SHP77 treated with DMSO at 0.1 percent for 48 hours (cell line): ENCODE data around the gene SEMA3G.

ENCODE experiments used
- DNase-seq: peaks from one replicate; lab custom pipeline; 2025; lab: John Stamatoyannopoulos, UW

The SEMA3G gene

DNA sequence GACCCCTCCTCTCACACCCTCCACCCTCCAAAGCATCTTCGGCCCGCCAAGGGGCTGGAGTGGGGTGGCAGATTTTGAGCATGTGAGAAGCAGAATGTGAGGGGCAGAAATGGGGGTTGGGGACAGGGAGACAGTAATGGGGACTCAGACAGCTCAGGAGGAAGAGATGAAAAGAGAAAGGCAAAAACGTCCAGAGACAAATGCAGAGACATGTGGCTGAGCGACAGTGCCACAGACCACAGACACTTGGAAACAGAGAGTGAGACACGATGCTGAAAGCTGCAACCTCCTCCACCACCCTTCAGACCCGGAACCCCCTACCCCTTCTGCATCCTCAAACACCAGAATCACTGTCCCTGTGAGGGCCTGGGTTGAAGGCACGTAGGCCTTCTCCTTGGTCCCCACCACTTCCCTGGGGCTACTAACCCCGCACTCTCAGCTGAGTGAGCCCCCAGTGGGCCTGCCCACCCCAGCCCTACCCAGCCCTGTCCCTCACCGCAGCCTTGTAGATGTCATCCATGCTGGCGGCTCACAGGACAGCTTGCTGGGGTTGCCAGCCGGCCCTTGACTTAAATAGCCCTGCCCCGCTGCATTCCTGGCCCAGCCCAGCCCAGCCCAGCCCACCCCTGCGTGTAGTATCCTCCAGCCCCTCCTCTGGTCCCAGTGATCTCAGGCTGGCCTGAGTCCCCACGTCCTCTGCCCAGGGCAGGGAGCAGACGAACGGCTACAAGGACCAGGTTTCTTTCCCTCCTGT lies 8.8 kb upstream of the SEMA3G start, which contains the start of gene TNNC1:
Gene TNNC1, minus strand, starts transcription at position 546 of the 754 bp plus-strand sequence. Its CDS starts 26 bp downstream, at position 520.
- DNase-seq: no peak

DNA sequence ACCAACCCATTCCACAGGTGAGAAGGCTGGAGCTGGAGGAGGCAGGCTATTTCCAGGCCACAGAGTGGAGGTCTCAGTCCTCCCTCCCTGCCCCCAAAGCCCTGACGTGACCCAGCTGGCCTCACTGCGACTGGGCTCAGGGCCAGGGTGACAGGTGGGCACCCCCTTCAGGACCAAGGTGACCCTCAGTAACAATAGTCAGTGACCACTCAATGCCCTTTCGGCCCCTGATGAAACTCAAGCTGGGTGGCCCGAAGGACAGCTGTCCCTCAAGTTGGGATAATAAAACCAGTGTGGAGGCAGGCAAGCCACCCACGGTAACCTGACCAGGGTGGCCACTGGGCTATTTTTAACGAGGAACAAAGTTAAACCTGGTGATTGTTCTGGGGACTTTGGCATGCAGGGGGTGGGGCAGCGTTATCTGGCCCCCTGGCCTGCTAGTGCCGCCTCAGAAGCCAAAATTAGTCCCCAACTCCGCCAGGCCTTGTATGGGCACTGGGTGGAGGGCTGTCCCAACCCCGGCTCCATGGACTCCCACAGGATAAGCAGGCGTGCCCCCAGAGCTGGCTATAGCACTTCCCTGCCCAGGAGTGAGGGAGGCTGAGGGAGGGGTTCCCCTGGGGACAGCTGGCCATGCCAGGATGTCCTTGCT lies 7.8 kb upstream of the SEMA3G start:
- no peak for DNase-seq

GRCh38 chr3:52452126-52452525 lies 7.2 kb upstream of the SEMA3G start:
- DNase-seq: no peak

- DNase-seq: no peak
These were observed 6.6 kb upstream of the SEMA3G start for GRCh38 chr3:52451237-52452083.

GRCh38 chr3:52450489-52451236 lies 5.8 kb upstream of the SEMA3G start:
- DNase-seq: no peak

DNA sequence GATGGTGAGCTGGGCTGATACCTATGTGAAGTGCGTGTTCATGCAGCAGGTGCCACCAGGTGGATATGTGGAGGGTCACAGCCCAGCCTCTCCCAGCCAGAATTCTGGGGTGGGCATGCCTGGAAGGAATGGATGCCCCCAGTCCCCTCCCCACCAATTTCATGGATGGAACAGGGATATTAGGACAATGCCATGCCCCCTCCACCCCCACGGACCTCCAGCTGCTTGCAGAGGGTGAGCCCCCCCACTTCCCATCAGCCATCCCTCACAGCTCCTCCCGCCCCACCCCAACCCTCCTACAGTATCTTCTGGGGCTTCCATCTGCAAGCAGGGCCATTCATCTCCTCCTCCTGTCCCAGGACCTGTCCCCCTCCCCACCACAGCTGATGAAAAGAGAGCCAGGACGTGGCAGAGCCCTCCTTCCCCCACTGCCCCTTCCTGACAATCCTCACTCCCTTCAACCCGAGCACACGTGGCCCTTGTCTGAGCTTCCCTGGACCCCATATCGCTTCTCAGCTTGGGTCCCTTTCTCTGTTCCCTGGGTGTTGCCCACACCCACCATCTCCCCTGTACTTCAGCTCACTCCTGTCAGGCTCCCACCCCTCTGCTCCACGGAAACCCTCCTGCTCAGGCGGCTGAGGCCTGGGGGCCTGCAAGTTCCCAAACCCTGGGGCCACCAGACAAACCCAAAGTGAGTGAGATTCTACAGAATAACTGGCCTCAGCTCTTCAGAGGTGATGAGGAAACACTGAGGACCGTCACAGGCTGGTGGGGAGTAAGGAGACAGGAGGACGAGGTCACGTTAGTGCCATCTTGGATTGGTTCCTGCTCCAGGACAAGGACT lies 2.8 kb upstream of the SEMA3G start:
- no peak for DNase-seq

- peak; percentile 11 for DNase-seq
These were observed 2.0 kb upstream of the SEMA3G start for GRCh38 chr3:52446631-52447511.

DNA sequence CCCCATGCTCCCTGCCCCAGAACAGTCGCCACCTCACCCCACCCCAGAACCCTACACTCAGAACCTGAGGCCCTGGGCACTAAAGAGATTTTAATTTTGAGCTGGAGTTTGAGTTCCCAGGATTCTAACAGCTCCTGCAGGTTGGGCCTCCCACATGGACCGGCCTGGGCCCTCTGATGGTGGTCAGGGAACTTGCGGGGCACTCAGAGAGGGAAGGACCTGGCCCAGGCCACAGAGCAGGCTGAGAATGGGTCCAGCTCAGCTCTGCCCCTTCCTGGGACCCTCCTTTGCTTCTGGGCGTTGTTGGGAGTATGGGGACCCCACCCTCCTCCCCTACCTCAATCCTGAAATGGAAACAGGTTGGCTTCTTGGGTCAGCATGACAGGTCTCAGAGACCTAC lies 1.1 kb upstream of the SEMA3G start:
- DNase-seq: no peak

- no peak for DNase-seq
These were observed 864 bp downstream of the SEMA3G start for GRCh38 chr3:52443791-52444687.

- DNase-seq: no peak
These were observed 1.7 kb downstream of the SEMA3G start for GRCh38 chr3:52443268-52443610.

DNA sequence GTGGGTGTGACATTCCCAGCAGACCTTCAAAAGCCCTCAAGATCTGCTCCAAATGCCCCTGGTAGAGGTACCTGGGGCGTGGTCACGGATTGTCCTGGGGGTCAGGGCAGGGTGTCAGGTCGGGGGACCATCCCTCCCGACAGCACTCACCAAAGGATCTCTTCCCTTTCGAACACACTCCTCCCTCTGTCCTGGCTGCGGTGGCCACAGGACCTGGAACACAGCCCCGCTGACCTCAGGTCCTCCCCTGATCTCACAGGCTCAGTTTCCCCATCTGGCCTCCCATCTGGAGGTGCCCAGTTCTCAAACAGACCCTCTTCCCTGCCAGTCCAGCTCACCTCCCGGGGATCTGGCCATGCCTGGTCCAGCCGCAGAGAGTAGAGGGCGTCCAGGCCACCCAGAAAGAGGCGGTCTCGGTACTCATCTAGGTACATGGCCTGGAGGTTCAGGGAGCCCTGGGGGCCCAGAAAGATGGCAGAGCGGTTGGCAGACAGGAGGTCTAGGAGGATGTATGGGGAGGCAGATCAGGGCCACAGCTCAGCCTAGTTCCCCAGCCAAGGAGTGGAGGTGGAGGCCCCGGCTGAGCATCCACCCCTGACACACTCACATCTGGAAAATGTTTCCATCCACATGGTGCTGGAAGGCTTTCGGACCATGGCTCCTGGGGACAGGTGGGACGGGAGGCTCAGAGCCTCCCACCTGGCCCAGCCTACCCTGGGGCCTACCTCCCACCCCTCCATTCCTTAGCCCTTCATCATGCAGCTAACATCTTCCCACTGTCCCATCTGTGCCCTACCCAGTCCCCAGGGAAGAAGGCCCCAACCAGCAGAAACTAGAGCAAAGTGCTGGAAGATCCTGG lies 2.3 kb downstream of the SEMA3G start:
- no peak for DNase-seq

GRCh38 chr3:52441772-52442332 lies 3.1 kb downstream of the SEMA3G start:
- DNase-seq: no peak

GRCh38 chr3:52441091-52441771 lies 3.7 kb downstream of the SEMA3G start:
- no peak for DNase-seq

DNA sequence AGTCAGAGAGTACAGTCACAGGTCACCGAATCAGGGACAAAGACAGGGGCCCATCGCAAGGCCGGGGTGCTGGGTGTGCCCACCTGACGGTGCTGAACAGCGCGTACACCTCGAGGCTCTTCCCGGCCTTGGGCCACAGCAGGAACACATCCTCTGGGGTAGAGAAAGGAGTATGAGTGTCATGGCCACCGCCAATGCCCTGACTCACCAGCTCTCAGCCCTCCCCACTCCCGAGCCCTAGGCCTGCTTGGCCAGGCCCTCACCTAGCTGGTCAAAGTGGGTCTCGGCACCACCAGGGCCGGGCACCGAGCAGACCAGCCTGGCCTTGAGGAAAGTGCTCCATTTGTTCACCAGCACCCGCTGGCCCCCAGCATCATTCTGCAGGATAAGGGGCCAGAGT lies 4.2 kb downstream of the SEMA3G start:
- DNase-seq: no peak

DNA sequence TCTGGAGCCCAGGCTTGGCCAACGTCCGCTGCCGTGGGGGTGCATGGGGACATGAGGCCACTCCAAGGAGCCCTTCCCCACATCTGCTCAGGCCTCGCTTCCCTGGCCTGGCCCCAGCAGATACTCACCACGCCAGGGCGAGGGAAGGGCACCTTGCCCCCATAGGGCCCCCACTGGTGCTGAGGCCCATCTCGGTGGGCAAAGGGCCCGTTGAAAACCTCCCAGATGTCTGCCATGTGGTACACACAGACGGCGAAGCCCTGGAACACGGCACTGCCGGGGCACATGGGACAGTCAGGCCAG lies 4.7 kb downstream of the SEMA3G start:
- no peak for DNase-seq

DNA sequence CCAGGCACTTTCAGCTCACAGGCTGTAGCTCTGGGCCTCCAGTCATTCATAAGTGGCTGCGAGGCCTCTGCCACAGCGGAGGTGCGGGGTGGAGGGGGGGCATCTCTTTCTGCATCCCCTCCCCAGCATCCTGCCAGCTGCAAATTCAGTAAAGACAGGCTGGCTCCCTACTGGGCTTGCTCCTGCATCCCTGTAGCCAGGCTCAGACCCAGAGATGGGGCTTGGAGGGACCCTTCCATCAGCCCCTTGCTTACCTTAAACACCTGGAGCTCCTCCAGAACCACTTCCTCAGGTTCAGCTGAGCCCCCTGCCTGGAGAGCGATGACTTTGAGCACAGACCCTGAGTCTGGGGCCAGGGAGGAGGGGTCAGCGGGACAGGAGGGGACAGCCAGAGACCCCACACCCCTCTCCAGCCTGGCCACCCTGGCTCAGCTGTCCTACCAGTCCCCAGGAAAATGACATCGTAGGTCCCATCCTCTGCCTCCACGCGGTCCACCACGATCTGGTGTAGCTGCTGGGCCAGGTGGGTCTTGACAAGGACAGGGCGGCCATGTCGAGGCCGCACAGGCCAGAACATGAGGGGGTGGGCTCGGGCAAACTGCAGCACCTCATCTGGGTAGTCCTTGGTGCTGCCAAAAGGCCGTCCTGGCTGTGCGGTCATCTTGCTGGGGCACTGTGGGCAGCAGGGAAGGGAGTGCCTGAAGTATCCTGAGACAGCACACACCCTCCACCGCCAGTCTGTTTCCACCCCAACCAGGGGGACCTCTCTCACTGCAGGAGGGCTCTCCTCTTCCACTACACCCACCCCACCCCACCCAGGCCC lies 5.3 kb downstream of the SEMA3G start:
- no peak for DNase-seq
